ENCODE measurements around the gene CNPY4. TPM values are rescaled to one million over a fixed set of nuclear protein-coding genes. Genes with fewer than 3 reads are reported as not detected.

Gene CNPY4
- 40.2 TPM for polyA plus RNA-seq (2013, experiment 1 of 4)
- polyA plus RNA-seq (2013, experiment 2 of 4) = 38.0 TPM
- polyA plus RNA-seq (2013, experiment 3 of 4) = 24.9 TPM
- 29.9 TPM for polyA plus RNA-seq (2013, experiment 4 of 4)

- Histone ChIP-seq H3K36me3 (ENCODE audit: control insufficient read depth, insufficient read depth, low read length) (no peaks in the 10 kb centered on the region), H3K27ac (ENCODE audit: insufficient read depth, low read depth, low read length, poor library complexity, severe bottlenecking) (peak within 1 kb of the TSS; percentile 99), H3K4me3 (ENCODE audit: insufficient read depth, low read depth, low read length) (peak within 1 kb of the TSS; percentile 83), H3K27me3 (ENCODE audit: control insufficient read depth, insufficient read depth, low read length, poor library complexity, severe bottlenecking) (no peaks in the 10 kb centered on the region), H3K9me3 (ENCODE audit: control insufficient read depth, low read length) (no peaks in the 10 kb centered on the region), H3K4me1 (ENCODE audit: control insufficient read depth, insufficient read depth, low read length) (peaks cover 3% of the 10 kb centered on the region)
- WGBS, 2 experiments = 1% methylated on average over 48 of the region's 49 CpGs
These were observed at the start of gene CNPY4, which contains the start of gene TAF6 for GRCh38 chr7:100119072-100119969. Gene CNPY4, plus strand, starts transcription at chr7:100119634. Its CDS starts 111 bp downstream, at chr7:100119745. Gene TAF6, minus strand, starts transcription at chr7:100119358. Its CDS starts 5,149 bp downstream, at chr7:100114209.

DNA sequence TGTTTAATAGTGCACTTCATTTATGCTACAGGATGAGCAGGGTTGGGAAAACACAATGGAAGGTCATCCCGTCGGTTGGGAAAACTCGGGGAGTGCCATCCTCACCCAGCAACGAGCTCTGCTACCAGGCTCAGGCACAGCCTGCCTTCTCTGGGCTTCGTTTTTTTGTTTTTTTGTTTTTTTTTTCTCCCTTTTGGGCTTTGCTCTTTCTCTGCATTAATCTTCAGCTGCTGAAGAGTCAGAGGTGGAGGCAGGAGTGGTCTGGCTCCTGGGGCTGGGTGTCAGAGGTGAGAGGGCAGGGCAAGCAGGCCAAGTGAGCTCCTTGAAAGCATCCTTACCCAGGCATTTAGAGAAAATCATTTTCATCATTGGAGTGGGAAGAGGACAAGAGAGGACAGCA, 49.4 kb upstream of the CNPY4 start:
- 94 to 97% methylated on average over 5 of the region's 5 CpGs for whole genome bisulfite sequencing, 2 experiments

DNA sequence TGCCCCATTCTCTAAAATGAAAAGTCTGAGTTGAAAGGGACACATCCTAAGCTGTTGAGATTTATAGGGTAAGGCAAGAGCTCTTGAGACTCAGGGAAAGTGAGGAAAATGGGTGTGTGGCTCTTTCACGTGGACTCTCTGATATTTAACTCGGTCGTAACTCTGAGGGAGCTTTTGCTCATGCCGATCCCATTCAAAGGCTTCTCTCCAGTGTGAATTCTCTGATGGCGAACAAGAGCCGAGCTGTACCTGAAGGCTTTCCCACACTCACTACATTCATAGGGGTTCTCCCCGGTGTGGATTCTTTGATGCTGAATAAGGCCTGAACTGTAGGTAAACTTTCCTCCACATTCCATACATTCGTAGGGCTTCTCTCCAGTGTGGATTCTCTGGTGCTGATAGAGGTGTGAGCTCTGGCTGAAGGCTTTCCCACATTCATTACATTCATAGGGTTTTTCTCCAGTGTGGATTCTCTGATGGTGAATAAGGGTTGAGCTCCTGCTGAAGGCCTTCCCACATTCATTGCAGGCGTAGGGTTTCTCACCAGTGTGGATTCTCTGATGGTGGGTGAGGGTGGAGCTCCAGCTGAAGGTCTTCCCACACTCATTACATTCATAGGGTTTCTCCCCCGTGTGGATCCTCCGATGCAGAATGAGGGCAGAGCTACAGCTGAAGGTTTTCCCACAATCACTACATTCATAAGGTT, 48.3 kb upstream of the CNPY4 start:
- Histone ChIP-seq H3K9me3 (ENCODE audit: control insufficient read depth, low read length) (peaks cover 10% of the 10 kb centered on the region), H3K4me1 (ENCODE audit: control insufficient read depth, insufficient read depth, low read length) (no peaks in the 10 kb centered on the region), H3K27ac (ENCODE audit: insufficient read depth, low read depth, low read length, poor library complexity, severe bottlenecking) (no peak overlapping the region), H3K27me3 (ENCODE audit: control insufficient read depth, insufficient read depth, low read length, poor library complexity, severe bottlenecking) (no peaks in the 10 kb centered on the region), H3K4me3 (ENCODE audit: insufficient read depth, low read depth, low read length) (no peak overlapping the region), H3K36me3 (ENCODE audit: control insufficient read depth, insufficient read depth, low read length) (peaks cover 71% of the 10 kb centered on the region)
- WGBS, 2 experiments = 94 to 97% methylated on average over 8 to 11 of the region's 11 CpGs

More for the DNA sequence above, 49.4 kb upstream of the CNPY4 start:
- Histone ChIP-seq H3K4me3 (ENCODE audit: insufficient read depth, low read depth, low read length) (no peak overlapping the region), H3K4me1 (ENCODE audit: control insufficient read depth, insufficient read depth, low read length) (no peaks in the 10 kb centered on the region), H3K27me3 (ENCODE audit: control insufficient read depth, insufficient read depth, low read length, poor library complexity, severe bottlenecking) (no peaks in the 10 kb centered on the region), H3K9me3 (ENCODE audit: control insufficient read depth, low read length) (peaks cover 10% of the 10 kb centered on the region), H3K36me3 (ENCODE audit: control insufficient read depth, insufficient read depth, low read length) (peaks cover 68% of the 10 kb centered on the region), H3K27ac (ENCODE audit: insufficient read depth, low read depth, low read length, poor library complexity, severe bottlenecking) (no peak overlapping the region)

DNA sequence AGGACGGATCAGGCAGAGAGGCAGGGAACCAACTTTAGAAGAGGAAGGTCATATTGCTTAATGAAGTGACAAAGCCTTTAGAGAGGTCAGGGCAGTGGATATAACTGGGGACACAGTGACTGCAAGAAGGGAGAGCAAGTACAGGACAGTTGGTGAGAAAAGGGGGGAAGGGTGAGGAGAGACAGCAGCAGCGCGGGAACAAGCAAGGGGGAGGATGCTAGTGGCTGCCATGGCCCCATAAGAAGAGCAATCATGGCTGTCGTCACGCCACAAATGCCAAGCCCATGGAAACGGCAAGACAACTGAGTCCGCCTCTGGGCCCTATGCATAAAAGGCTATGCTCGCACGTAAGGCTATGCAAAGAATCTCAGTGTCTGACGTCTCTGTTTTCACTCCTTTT, 47.0 kb upstream of the CNPY4 start:
- H3K4me1 ChIP-seq (ENCODE audit: control insufficient read depth, insufficient read depth, low read length) = no peaks in the 10 kb centered on the region
- H3K9me3 ChIP-seq (ENCODE audit: control insufficient read depth, low read length) = peaks cover 10% of the 10 kb centered on the region
- H3K36me3 ChIP-seq (ENCODE audit: control insufficient read depth, insufficient read depth, low read length) = peaks cover 84% of the 10 kb centered on the region
- 95 to 96% methylated on average over 10 of the region's 10 CpGs for WGBS, 2 experiments
- H3K27ac ChIP-seq (ENCODE audit: insufficient read depth, low read depth, low read length, poor library complexity, severe bottlenecking) = no peak overlapping the region
- no peak overlapping the region for H3K4me3 ChIP-seq (ENCODE audit: insufficient read depth, low read depth, low read length)
- no peaks in the 10 kb centered on the region for H3K27me3 ChIP-seq (ENCODE audit: control insufficient read depth, insufficient read depth, low read length, poor library complexity, severe bottlenecking)

DNA sequence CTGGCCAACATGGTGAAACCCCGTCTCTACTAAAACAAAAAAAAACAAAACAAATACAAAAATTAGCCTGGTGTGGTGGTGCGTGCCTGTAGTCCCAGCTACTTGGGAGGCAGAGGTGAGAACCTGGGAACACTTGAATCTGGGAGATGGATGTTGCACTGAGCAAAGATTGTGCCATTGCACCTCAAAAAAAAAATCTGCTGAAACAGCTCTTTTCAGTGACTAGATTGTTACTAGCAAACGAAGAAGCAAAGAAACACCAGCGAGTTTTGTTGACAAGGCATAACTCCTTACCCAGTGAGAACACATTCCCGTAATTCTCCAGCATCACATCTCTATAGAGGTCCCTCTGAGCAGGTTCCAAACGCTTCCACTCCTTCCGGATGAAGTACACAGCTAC, 44.6 kb upstream of the CNPY4 start:
- no peaks in the 10 kb centered on the region for H3K27me3 ChIP-seq (ENCODE audit: control insufficient read depth, insufficient read depth, low read length, poor library complexity, severe bottlenecking)
- peaks cover 2% of the 10 kb centered on the region for H3K4me1 ChIP-seq (ENCODE audit: control insufficient read depth, insufficient read depth, low read length)
- H3K9me3 ChIP-seq (ENCODE audit: control insufficient read depth, low read length) = peaks cover 8% of the 10 kb centered on the region
- no peak overlapping the region for H3K27ac ChIP-seq (ENCODE audit: insufficient read depth, low read depth, low read length, poor library complexity, severe bottlenecking)
- WGBS, 2 experiments = 95 to 97% methylated on average over 7 of the region's 7 CpGs
- no peak overlapping the region for H3K4me3 ChIP-seq (ENCODE audit: insufficient read depth, low read depth, low read length)
- H3K36me3 ChIP-seq (ENCODE audit: control insufficient read depth, insufficient read depth, low read length) = peaks cover 99% of the 10 kb centered on the region

DNA sequence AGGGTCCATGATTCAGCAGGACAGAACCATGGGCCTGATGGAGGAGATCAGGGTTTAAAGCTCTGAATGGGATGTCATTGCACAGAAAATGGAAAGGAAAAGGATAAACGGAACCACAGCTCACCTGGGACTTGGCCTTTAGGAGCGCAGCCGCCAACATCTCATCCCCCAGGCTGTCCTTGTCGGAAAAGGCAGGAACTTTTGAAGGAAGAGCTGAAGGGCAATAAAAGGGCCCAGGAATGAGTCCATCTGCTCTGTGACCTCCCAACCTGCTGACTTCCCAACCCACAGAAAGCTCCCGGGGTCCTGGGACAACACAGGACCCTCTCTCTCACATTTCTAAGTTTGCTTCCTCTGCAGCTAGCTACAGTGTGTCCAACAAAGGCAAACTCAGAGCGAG, 44.0 kb upstream of the CNPY4 start:
- Histone ChIP-seq H3K36me3 (ENCODE audit: control insufficient read depth, insufficient read depth, low read length) (peaks cover 93% of the 10 kb centered on the region), H3K4me3 (ENCODE audit: insufficient read depth, low read depth, low read length) (no peak overlapping the region), H3K9me3 (ENCODE audit: control insufficient read depth, low read length) (peaks cover 8% of the 10 kb centered on the region), H3K27ac (ENCODE audit: insufficient read depth, low read depth, low read length, poor library complexity, severe bottlenecking) (no peak overlapping the region), H3K27me3 (ENCODE audit: control insufficient read depth, insufficient read depth, low read length, poor library complexity, severe bottlenecking) (no peaks in the 10 kb centered on the region), H3K4me1 (ENCODE audit: control insufficient read depth, insufficient read depth, low read length) (peaks cover 6% of the 10 kb centered on the region)
- WGBS, 2 experiments = 95% methylated on average over 6 of the region's 6 CpGs

GRCh38 chr7:100077205-100077604, 42.2 kb upstream of the CNPY4 start:
- no peaks in the 10 kb centered on the region for H3K9me3 ChIP-seq (ENCODE audit: control insufficient read depth, low read length)
- H3K27ac ChIP-seq (ENCODE audit: insufficient read depth, low read depth, low read length, poor library complexity, severe bottlenecking) = no peak overlapping the region
- WGBS, 2 experiments = 81 to 85% methylated on average over 4 of the region's 4 CpGs
- peaks cover 6% of the 10 kb centered on the region for H3K4me1 ChIP-seq (ENCODE audit: control insufficient read depth, insufficient read depth, low read length)
- H3K4me3 ChIP-seq (ENCODE audit: insufficient read depth, low read depth, low read length) = no peak overlapping the region
- H3K36me3 ChIP-seq (ENCODE audit: control insufficient read depth, insufficient read depth, low read length) = peaks cover 75% of the 10 kb centered on the region
- no peaks in the 10 kb centered on the region for H3K27me3 ChIP-seq (ENCODE audit: control insufficient read depth, insufficient read depth, low read length, poor library complexity, severe bottlenecking)

- peaks cover 56% of the 10 kb centered on the region for H3K36me3 ChIP-seq (ENCODE audit: control insufficient read depth, insufficient read depth, low read length)
- no peaks in the 10 kb centered on the region for H3K27me3 ChIP-seq (ENCODE audit: control insufficient read depth, insufficient read depth, low read length, poor library complexity, severe bottlenecking)
- WGBS, 2 experiments = 95 to 96% methylated on average over 7 of the region's 7 CpGs
- no peaks in the 10 kb centered on the region for H3K9me3 ChIP-seq (ENCODE audit: control insufficient read depth, low read length)
- peaks cover 12% of the 10 kb centered on the region for H3K4me1 ChIP-seq (ENCODE audit: control insufficient read depth, insufficient read depth, low read length)
- H3K27ac ChIP-seq (ENCODE audit: insufficient read depth, low read depth, low read length, poor library complexity, severe bottlenecking) = no peak overlapping the region
- H3K4me3 ChIP-seq (ENCODE audit: insufficient read depth, low read depth, low read length) = no peak overlapping the region
These were observed 40.3 kb upstream of the CNPY4 start for GRCh38 chr7:100079024-100079560.

GRCh38 chr7:100080907-100081534, 38.4 kb upstream of the CNPY4 start:
- Histone ChIP-seq H3K36me3 (ENCODE audit: control insufficient read depth, insufficient read depth, low read length) (peaks cover 37% of the 10 kb centered on the region), H3K4me3 (ENCODE audit: insufficient read depth, low read depth, low read length) (peak overlapping the region; percentile 97), H3K9me3 (ENCODE audit: control insufficient read depth, low read length) (no peaks in the 10 kb centered on the region), H3K27ac (ENCODE audit: insufficient read depth, low read depth, low read length, poor library complexity, severe bottlenecking) (peak overlapping the region; percentile 81), H3K27me3 (ENCODE audit: control insufficient read depth, insufficient read depth, low read length, poor library complexity, severe bottlenecking) (no peaks in the 10 kb centered on the region), H3K4me1 (ENCODE audit: control insufficient read depth, insufficient read depth, low read length) (peaks cover 12% of the 10 kb centered on the region)
- WGBS, 2 experiments = 1 to 2% methylated on average over 34 of the region's 34 CpGs
